ENCODE measurements around the gene MIPEP.

MIPEP gene

DNA sequence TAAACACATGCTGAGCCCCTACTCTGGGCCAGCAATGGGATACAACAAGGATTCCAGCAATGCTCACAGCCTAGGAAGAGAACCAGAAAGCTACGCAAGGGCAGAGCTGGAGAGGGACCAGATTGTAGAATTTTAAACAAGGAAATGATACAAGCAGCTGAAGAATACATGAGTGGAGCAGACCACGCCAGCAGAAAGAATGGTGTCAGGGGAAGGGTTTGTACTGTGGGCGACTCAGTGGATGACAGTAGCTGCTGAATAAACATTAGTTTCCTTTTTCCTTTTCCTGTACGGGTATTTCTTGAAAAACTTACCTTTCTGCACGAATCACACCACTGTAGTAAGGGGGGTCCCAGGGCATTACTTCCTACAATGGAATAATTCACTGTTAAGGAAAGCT is 30.7 kb downstream of the MIPEP start:
- no peak overlapping the region for H2BK12ac ChIP-seq (ENCODE audit: low read length)
- no peaks in the 10 kb centered on the region for H3K36me3 ChIP-seq (ENCODE audit: control insufficient read depth in 1 of 2, insufficient read depth in 2 of 2, low read length in 2 of 2)
- H3K14ac ChIP-seq (ENCODE audit: low read length), result no peak overlapping the region
- no peak overlapping the region for H2BK120ac ChIP-seq (ENCODE audit: insufficient read depth, low read length, poor library complexity)
- H2AK5ac ChIP-seq (ENCODE audit: low read length), result no peak overlapping the region
- no peak overlapping the region for H3K23ac ChIP-seq (ENCODE audit: low read length)
- H3K4me3 ChIP-seq (ENCODE audit: low read depth, low read length), result no peak overlapping the region
- H3K4ac ChIP-seq (ENCODE audit: low read depth, low read length), result no peak overlapping the region
- no peak overlapping the region for H3K9ac ChIP-seq (ENCODE audit: low read length)
- no peaks in the 10 kb centered on the region for H3K79me2 ChIP-seq (ENCODE audit: control insufficient read depth, insufficient read depth, low read length, poor library complexity)
- H3K18ac ChIP-seq (ENCODE audit: low read length), result no peak overlapping the region
- no peak overlapping the region for H4K8ac ChIP-seq (ENCODE audit: low read depth, low read length)
- no peaks in the 10 kb centered on the region for H3K27me3 ChIP-seq (ENCODE audit: insufficient read depth, low read length)
- H2AFZ ChIP-seq (ENCODE audit: insufficient read depth, low read length, poor library complexity), result no peak overlapping the region
- no peak overlapping the region for H3K27ac ChIP-seq (ENCODE audit: low read depth, low read length)
- no peaks in the 10 kb centered on the region for H3K4me1 ChIP-seq (ENCODE audit: control insufficient read depth in 1 of 2, insufficient read depth in 2 of 2, low read length in 2 of 2)
- no peak overlapping the region for H4K91ac ChIP-seq (ENCODE audit: low read depth, low read length)
- no CpG with 5 or more reads among the region's 5 CpGs for WGBS (ENCODE audit: extremely low coverage, insufficient coverage, insufficient read length)
- H2BK5ac ChIP-seq (ENCODE audit: low read depth, low read length, poor library complexity), result no peak overlapping the region
- no peak overlapping the region for H3K4me2 ChIP-seq (ENCODE audit: low read length)
- no peak overlapping the region for H4K12ac ChIP-seq (ENCODE audit: low read depth, low read length)
- no peaks in the 10 kb centered on the region for H3K9me3 ChIP-seq (ENCODE audit: insufficient read depth, low read depth, low read length)
- DNase-seq, result no peak
- no peaks in the 10 kb centered on the region for H3K79me1 ChIP-seq (ENCODE audit: low read length)

DNA sequence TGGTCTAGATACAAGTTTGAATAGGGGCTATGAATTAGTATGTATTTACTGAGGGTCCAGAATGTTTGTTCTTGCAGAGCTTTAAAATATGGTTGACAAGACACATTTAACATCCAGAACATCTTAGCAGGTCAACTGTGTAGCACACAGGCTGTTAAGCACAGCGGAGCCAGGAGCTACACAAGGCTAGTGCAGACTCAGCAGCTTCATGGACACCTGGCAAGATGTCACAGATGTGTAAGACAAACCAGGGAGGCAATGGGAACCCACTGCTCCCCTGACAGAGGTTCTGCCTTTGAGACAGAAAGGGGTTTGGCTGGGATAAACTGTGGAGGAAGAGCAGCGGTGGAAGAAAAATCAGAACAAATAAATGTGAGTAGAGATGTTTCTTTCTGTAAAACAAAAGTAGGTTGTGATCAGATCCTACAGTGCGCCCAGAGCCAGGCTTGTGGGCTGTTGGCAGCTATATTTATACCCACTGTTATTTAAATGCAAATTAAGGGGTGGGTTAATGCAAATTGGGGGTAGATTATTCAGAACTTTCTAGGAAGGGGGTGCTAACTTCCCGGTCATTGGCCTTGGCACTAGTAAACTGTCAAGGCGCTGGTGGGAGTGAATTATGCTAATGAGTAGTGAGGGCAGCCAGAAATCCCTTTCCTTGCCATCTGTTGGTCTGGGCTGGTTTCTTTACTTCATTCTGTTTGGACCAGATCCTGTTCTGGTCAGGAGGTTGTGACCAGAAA is 33.0 kb downstream of the MIPEP start:
- Histone ChIP-seq H2BK5ac (ENCODE audit: low read depth, low read length, poor library complexity) (no peak overlapping the region), H2BK12ac (ENCODE audit: low read length) (no peak overlapping the region), H3K4me1 (ENCODE audit: control insufficient read depth in 1 of 2, insufficient read depth in 2 of 2, low read length in 2 of 2) (no peaks in the 10 kb centered on the region), H2BK120ac (ENCODE audit: insufficient read depth, low read length, poor library complexity) (no peak overlapping the region), H3K14ac (ENCODE audit: low read length) (no peak overlapping the region), H4K12ac (ENCODE audit: low read depth, low read length) (no peak overlapping the region), H3K23ac (ENCODE audit: low read length) (no peak overlapping the region), H4K8ac (ENCODE audit: low read depth, low read length) (no peak overlapping the region), H3K9me3 (ENCODE audit: insufficient read depth, low read depth, low read length) (no peaks in the 10 kb centered on the region), H3K4me3 (ENCODE audit: low read depth, low read length) (no peak overlapping the region), H3K4me2 (ENCODE audit: low read length) (no peak overlapping the region), H3K36me3 (ENCODE audit: control insufficient read depth in 1 of 2, insufficient read depth in 2 of 2, low read length in 2 of 2) (no peaks in the 10 kb centered on the region), H3K4ac (ENCODE audit: low read depth, low read length) (no peak overlapping the region), H2AFZ (ENCODE audit: insufficient read depth, low read length, poor library complexity) (no peak overlapping the region), H3K18ac (ENCODE audit: low read length) (no peak overlapping the region), H3K79me1 (ENCODE audit: low read length) (no peaks in the 10 kb centered on the region), H4K91ac (ENCODE audit: low read depth, low read length) (no peak overlapping the region), H3K27ac (ENCODE audit: low read depth, low read length) (no peak overlapping the region), H3K79me2 (ENCODE audit: control insufficient read depth, insufficient read depth, low read length, poor library complexity) (no peaks in the 10 kb centered on the region), H3K27me3 (ENCODE audit: insufficient read depth, low read length) (no peaks in the 10 kb centered on the region), H2AK5ac (ENCODE audit: low read length) (no peak overlapping the region), H3K9ac (ENCODE audit: low read length) (no peak overlapping the region)
- no peak for DNase-seq
- no CpG with 5 or more reads among the region's 5 CpGs for WGBS (ENCODE audit: extremely low coverage, insufficient coverage, insufficient read length)

DNA sequence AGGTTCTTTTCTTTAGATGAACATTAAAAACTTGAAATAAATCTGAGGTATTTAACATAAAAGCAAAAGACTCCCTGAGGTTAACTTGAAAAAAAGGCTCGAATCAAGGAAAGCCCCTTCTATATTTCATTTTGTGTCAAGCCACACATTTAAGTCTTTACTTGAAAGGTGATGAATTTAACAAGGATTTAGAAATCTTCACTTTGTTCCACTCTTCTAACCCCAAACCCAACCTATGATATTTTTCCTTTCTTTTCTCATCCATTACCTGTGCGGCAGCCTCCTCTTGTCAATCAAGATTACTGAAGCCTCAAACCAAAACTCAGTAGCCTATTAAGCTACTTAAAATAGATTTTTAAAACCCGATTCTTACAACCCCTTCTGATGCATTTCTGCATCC is 33.8 kb downstream of the MIPEP start:
- Histone ChIP-seq H2AFZ (ENCODE audit: insufficient read depth, low read length, poor library complexity) (no peak overlapping the region), H3K9me3 (ENCODE audit: insufficient read depth, low read depth, low read length) (no peaks in the 10 kb centered on the region), H3K4ac (ENCODE audit: low read depth, low read length) (no peak overlapping the region), H3K79me2 (ENCODE audit: control insufficient read depth, insufficient read depth, low read length, poor library complexity) (no peaks in the 10 kb centered on the region), H2BK120ac (ENCODE audit: insufficient read depth, low read length, poor library complexity) (no peak overlapping the region), H3K4me2 (ENCODE audit: low read length) (no peak overlapping the region), H4K12ac (ENCODE audit: low read depth, low read length) (no peak overlapping the region), H4K91ac (ENCODE audit: low read depth, low read length) (no peak overlapping the region), H2BK5ac (ENCODE audit: low read depth, low read length, poor library complexity) (no peak overlapping the region), H2AK5ac (ENCODE audit: low read length) (no peak overlapping the region), H3K4me3 (ENCODE audit: low read depth, low read length) (no peak overlapping the region), H3K36me3 (ENCODE audit: control insufficient read depth in 1 of 2, insufficient read depth in 2 of 2, low read length in 2 of 2) (no peaks in the 10 kb centered on the region), H4K8ac (ENCODE audit: low read depth, low read length) (no peak overlapping the region), H3K14ac (ENCODE audit: low read length) (no peak overlapping the region), H3K23ac (ENCODE audit: low read length) (no peak overlapping the region), H2BK12ac (ENCODE audit: low read length) (no peak overlapping the region), H3K18ac (ENCODE audit: low read length) (no peak overlapping the region), H3K27ac (ENCODE audit: low read depth, low read length) (no peak overlapping the region), H3K4me1 (ENCODE audit: control insufficient read depth in 1 of 2, insufficient read depth in 2 of 2, low read length in 2 of 2) (no peaks in the 10 kb centered on the region), H3K9ac (ENCODE audit: low read length) (no peak overlapping the region), H3K79me1 (ENCODE audit: low read length) (no peaks in the 10 kb centered on the region), H3K27me3 (ENCODE audit: insufficient read depth, low read length) (no peaks in the 10 kb centered on the region)
- DNase-seq, result no peak
- WGBS (ENCODE audit: extremely low coverage, insufficient coverage, insufficient read length), result no CpG with 5 or more reads among the region's 3 CpGs

DNA sequence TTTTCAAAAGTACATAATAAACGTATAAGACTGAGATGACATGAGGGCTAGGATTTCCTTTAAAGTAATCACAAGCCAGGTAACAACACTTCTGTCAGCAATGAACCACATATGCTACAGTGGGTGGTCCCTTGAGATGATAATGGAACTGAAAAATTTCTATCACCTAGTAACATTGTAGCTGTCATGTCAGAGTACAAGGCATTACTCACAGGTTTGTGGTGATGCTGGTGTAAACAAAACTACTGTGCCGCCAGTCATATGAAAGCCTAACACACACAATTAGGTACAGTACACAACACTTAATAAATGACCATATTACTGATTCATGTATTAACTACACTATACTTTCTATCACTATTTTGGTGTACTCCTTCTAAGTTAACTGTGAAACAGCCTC is 36.8 kb downstream of the MIPEP start:
- H3K4ac ChIP-seq (ENCODE audit: low read depth, low read length), result no peak overlapping the region
- H3K4me2 ChIP-seq (ENCODE audit: low read length), result no peak overlapping the region
- H3K23ac ChIP-seq (ENCODE audit: low read length), result no peak overlapping the region
- H3K18ac ChIP-seq (ENCODE audit: low read length), result no peak overlapping the region
- H3K36me3 ChIP-seq (ENCODE audit: control insufficient read depth in 1 of 2, insufficient read depth in 2 of 2, low read length in 2 of 2), result no peaks in the 10 kb centered on the region
- H2AK5ac ChIP-seq (ENCODE audit: low read length), result no peak overlapping the region
- no peak overlapping the region for H4K8ac ChIP-seq (ENCODE audit: low read depth, low read length)
- no peak overlapping the region for H2AFZ ChIP-seq (ENCODE audit: insufficient read depth, low read length, poor library complexity)
- H2BK120ac ChIP-seq (ENCODE audit: insufficient read depth, low read length, poor library complexity), result no peak overlapping the region
- no peak overlapping the region for H3K14ac ChIP-seq (ENCODE audit: low read length)
- no peaks in the 10 kb centered on the region for H3K4me1 ChIP-seq (ENCODE audit: control insufficient read depth in 1 of 2, insufficient read depth in 2 of 2, low read length in 2 of 2)
- no peak overlapping the region for H2BK12ac ChIP-seq (ENCODE audit: low read length)
- no peak for DNase-seq
- no peaks in the 10 kb centered on the region for H3K27me3 ChIP-seq (ENCODE audit: insufficient read depth, low read length)
- no peak overlapping the region for H4K12ac ChIP-seq (ENCODE audit: low read depth, low read length)
- H4K91ac ChIP-seq (ENCODE audit: low read depth, low read length), result no peak overlapping the region
- no peaks in the 10 kb centered on the region for H3K79me2 ChIP-seq (ENCODE audit: control insufficient read depth, insufficient read depth, low read length, poor library complexity)
- H3K9ac ChIP-seq (ENCODE audit: low read length), result no peak overlapping the region
- no peaks in the 10 kb centered on the region for H3K79me1 ChIP-seq (ENCODE audit: low read length)
- no peaks in the 10 kb centered on the region for H3K9me3 ChIP-seq (ENCODE audit: insufficient read depth, low read depth, low read length)
- H2BK5ac ChIP-seq (ENCODE audit: low read depth, low read length, poor library complexity), result no peak overlapping the region
- no CpG with 5 or more reads among the region's 2 CpGs for WGBS (ENCODE audit: extremely low coverage, insufficient coverage, insufficient read length)
- no peak overlapping the region for H3K4me3 ChIP-seq (ENCODE audit: low read depth, low read length)
- H3K27ac ChIP-seq (ENCODE audit: low read depth, low read length), result no peak overlapping the region

All from trophoblast cell (in vitro differentiated cells and primary cell).